GM13977 (cell line): ENCODE results near the gene COPRS.

Source experiments
- DNase-seq: peaks from one replicate; pipeline ENCODE4 v3.0.0; 2012; ENCODE audit warnings: low spot score
- CTCF ChIP-seq: IDR thresholded peaks from 2 replicates; pipeline ENCODE4 v1.5.1; 2012; ENCODE audit warnings: mild to moderate bottlenecking, control low read depth; ENCODE audit not compliant: insufficient read depth; ENCODE audit errors: extremely low read depth, missing control alignments
- in situ Hi-C: fragments of 300-500 bp; cut with MboI; formaldehyde crosslinking; loops from one replicate; pipeline ENCODE4 v1.12.0; 2022; ENCODE audit warnings: low sequenced_read_pairs, low pct_unique_long_range_greater_than_20kb, mixed read lengths, inconsistent platforms; ENCODE audit not compliant: unreplicated experiment

COPRS gene

GRCh38 chr17:31875081-31875480 lies 16.0 kb upstream of the COPRS start:
- no peak for TF ChIP-seq CTCF
- no peak for DNase-seq
- in situ Hi-C loops = no loop called here

GRCh38 chr17:31869797-31870568 lies 10.9 kb upstream of the COPRS start:
- DNase-seq = no peak
- in situ Hi-C loops = no loop called here
- TF ChIP-seq CTCF = no peak

DNA sequence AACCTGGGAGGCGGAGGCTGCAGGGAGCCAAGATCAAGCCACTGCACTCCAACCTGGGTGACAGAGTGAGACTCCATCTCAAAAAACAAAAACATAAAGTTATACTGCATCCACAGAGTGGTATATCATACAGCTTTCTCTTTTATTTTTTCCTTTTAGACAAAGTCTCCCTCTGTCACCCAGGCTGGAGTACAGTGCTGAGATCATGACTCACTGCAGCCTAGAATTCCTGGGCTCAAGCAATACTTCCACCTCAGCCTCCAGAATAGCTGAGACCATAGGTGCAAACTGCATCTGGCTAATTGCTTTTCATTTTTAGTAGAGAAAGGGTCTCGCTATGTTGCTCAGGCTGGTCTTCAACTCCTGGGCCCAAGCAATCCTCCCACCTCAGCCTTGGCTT lies 10.0 kb upstream of the COPRS start:
- no peak for TF ChIP-seq CTCF
- no peak for DNase-seq
- in situ Hi-C loops = no loop called here

DNA sequence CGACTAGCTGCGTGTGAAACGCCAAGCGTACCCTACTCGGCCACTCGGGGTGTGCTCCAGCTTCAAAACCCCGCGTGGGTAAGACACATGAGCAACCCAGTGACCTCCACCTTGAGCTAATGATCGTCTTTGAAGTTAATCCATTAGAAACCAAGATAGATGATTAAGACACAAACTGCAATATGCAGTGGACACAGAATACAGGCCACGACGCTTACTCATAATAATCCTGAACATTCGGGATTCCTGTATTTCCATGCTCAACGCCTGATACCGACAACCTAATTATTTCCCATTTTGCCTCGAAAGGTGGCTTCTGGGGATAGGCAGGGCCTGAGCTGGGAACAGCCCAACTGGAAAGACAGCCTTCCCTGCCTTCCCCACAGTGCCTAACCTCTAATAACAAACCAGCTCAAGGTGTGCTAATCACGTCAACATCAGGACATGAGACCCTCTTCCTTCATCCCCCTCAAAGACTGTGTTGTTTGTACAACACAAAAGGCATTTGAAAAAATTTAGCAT lies 504 bp upstream of the COPRS start:
- no peak for DNase-seq
- in situ Hi-C loops = no loop called here
- TF ChIP-seq CTCF = no peak

GRCh38 chr17:31857920-31858641 lies 963 bp downstream of the COPRS start:
- DNase-seq = no peak
- in situ Hi-C loops = no loop called here
- no peak for TF ChIP-seq CTCF

GRCh38 chr17:31856750-31857149 lies 2.3 kb downstream of the COPRS start:
- no peak for DNase-seq
- in situ Hi-C loops = no loop called here
- no peak for TF ChIP-seq CTCF
